HG03196 (cell line): ENCODE results near the gene CRYAB.
A peak's percentile ranks its signal among the peaks of the same experiment; 100 is the strongest.
"Not testable (repeated sequence)": the region's sequence is repeated elsewhere in the genome, so short reads cannot be mapped to it uniquely, and the experiment has no call there.

Experiments used
- ATAC-seq: cut with Tn5 transposase; IDR thresholded peaks from one replicate; pipeline ENCODE4 v1.9.1; 2021; ENCODE audit not compliant: unreplicated experiment

Gene CRYAB

GRCh38 chr11:111909378-111909777, 2.2 kb downstream of the CRYAB start:
- no peak for ATAC-seq

GRCh38 chr11:111908639-111909305, 2.8 kb downstream of the CRYAB start:
- ATAC-seq = no peak

GRCh38 chr11:111906680-111907079, 4.9 kb downstream of the CRYAB start:
- ATAC-seq = no peak

- no peak for ATAC-seq
Observed at GRCh38 chr11:111905411-111905810, 6.2 kb downstream of the CRYAB start.

GRCh38 chr11:111886844-111887243, 24.7 kb downstream of the CRYAB start:
- no peak for ATAC-seq

GRCh38 chr11:111886032-111886431, 25.5 kb downstream of the CRYAB start:
- no peak for ATAC-seq

GRCh38 chr11:111885053-111885452, 26.5 kb downstream of the CRYAB start:
- not testable (repeated sequence) for ATAC-seq

- no peak for ATAC-seq
Observed at GRCh38 chr11:111882202-111882601, 29.4 kb downstream of the CRYAB start.

GRCh38 chr11:111879637-111879960, 32.0 kb downstream of the CRYAB start:
- ATAC-seq = no peak

- ATAC-seq = peak; percentile 90
Observed at GRCh38 chr11:111878849-111879636, 32.5 kb downstream of the CRYAB start, which contains the start of the genes CFAP68 and FDXACB1. Gene CFAP68 (plus strand): TSS chr11:111879541. CDS start chr11:111879561, 20 bp downstream. Gene FDXACB1 (minus strand): TSS chr11:111879165. CDS start chr11:111879132, 33 bp downstream.

- no peak for ATAC-seq
Observed at GRCh38 chr11:111878385-111878848, 33.2 kb downstream of the CRYAB start.

GRCh38 chr11:111871693-111872161, 39.8 kb downstream of the CRYAB start:
- no peak for ATAC-seq

GRCh38 chr11:111870886-111871692, 40.5 kb downstream of the CRYAB start, which contains the start of gene ALG9:
Gene ALG9 (minus strand): TSS chr11:111871581. CDS start chr11:111871482, 99 bp downstream.
- ATAC-seq = peak; percentile 93

GRCh38 chr11:111870522-111870885, 41.1 kb downstream of the CRYAB start:
- ATAC-seq = peak; percentile 4

- ATAC-seq = no peak
Observed at GRCh38 chr11:111870113-111870512, 41.5 kb downstream of the CRYAB start.

GRCh38 chr11:111860257-111860656, 51.3 kb downstream of the CRYAB start:
- ATAC-seq = no peak
